Activated CD4-positive, alpha-beta T cell treated with anti-CD3 and anti-CD28 coated beads for 36 hours (primary cell): Measurements from ENCODE around the gene EEFSEC. TPM values are rescaled to one million over a fixed set of nuclear protein-coding genes. Genes with fewer than 3 reads are reported as not detected.

Source experiments
- ATAC-seq: fragments of 200-7000 bp; cut with Tn5 transposase; one replicate; pipeline ENCODE4 v1.10.0; 2021; ENCODE audit warnings: mild to moderate bottlenecking, moderate library complexity
- CTCF ChIA-PET: fragments of 350-600 bp; sonication (Branson Sonifier 250); formaldehyde crosslinking; loops from one replicate; lab custom pipeline; 2021; ENCODE audit warnings: antibody characterized with exemption; lab: Charles Lee
- POLR2A ChIA-PET: fragments of 350-600 bp; sonication (Branson Sonifier 250); formaldehyde crosslinking; loops from one replicate; lab custom pipeline; 2021; ENCODE audit warnings: antibody characterized with exemption, inconsistent platforms; lab: Charles Lee
- DNase-seq: peaks from one replicate; pipeline ENCODE4 v3.0.0-alpha.2; 2020
- H3K27ac Mint-ChIP-seq: one replicate; pipeline ENCODE4 v1.8.0; 2021; ENCODE audit warnings: mixed read lengths
- H3K27me3 Mint-ChIP-seq: one replicate; pipeline ENCODE4 v1.8.0; 2021; ENCODE audit warnings: mixed read lengths
- H3K36me3 Mint-ChIP-seq: one replicate; pipeline ENCODE4 v1.8.0; 2021; ENCODE audit warnings: low read depth, mixed read lengths
- H3K4me1 Mint-ChIP-seq: one replicate; pipeline ENCODE4 v1.8.0; 2021; ENCODE audit warnings: mixed read lengths
- H3K4me3 Mint-ChIP-seq: one replicate; pipeline ENCODE4 v1.8.0; 2021; ENCODE audit warnings: mild to moderate bottlenecking, moderate library complexity, mixed read lengths
- H3K9me3 Mint-ChIP-seq: one replicate; pipeline ENCODE4 v1.8.0; 2021; ENCODE audit warnings: low read depth, mixed read lengths
- intact Hi-C, 2 experiments: fragments of 100-400 bp; cut with DNase I in 1 of 2; cut with micrococcal nuclease in 1 of 2; formaldehyde crosslinking; loops; one replicate each; pipeline versions ENCODE4 v1.14.2 to v1.15.1; 2022 to 2024; cut with DNase I, micrococcal nuclease
- total RNA-seq, 2 experiments: library from RNA; stranded (reverse); gene quantifications; one replicate each; pipeline ENCODE4 v1.2.3, GENCODE V29; 2021

The EEFSEC gene
- total RNA-seq, 2 experiments from 2014 or later = 19.6 to 20.7 TPM

DNA sequence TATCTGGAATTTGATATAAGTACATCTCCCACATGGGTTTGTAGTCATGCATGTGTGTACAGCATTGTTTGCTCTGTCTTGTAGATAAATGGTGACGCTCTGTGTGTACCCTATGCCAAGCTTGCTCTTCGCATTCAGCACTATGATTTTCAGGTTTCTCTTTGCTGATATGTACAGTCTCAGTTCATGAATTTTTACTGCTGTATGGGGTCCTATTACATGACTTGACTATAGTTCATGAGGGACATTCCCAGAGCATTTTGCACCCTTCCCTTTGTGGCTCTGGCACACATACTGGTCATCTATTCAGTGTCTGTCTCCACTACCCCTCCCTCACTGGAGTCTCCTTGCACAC is 132.7 kb downstream of the EEFSEC start:
- Mint-ChIP-seq H3K9me3 (peaks cover 9% of the 10 kb centered on the region), H3K27ac (no peak overlapping the region), H3K4me1 (no peaks in the 10 kb centered on the region), H3K36me3 (peaks cover 36% of the 10 kb centered on the region), H3K27me3 (no peaks in the 10 kb centered on the region), H3K4me3 (no peak overlapping the region)
- intact Hi-C loops = no loop called here
- no peak for ATAC-seq
- no peak for DNase-seq
- CTCF ChIA-PET = interaction anchor here (1.0 kb wide), 1 partner anchor 12 kb away, joined by 3 read pairs; no protein-coding TSS in a partner anchor
- POLR2A ChIA-PET = no interaction called here

DNA sequence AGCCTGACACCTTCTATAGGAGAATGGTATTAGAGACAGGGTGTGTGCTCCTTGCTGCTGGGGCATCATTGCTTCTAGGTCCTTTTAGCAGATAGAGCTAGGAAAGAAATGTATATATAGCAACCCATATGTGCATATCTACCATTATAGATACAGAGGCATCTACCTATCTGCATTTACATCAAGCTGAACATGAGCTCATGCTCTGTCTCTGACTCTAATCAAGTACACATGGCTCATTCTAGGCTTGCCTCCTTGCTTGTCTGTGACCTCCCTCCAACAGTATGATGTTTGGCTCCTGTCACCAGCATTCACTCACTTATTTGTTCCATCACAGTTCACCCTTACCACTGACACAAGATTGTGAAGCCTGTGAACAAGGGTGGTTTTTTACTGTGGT is 133.4 kb downstream of the EEFSEC start:
- Mint-ChIP-seq H3K27ac (no peak overlapping the region), H3K4me3 (no peak overlapping the region), H3K9me3 (peaks cover 9% of the 10 kb centered on the region), H3K36me3 (peaks cover 41% of the 10 kb centered on the region), H3K4me1 (peaks cover 2% of the 10 kb centered on the region), H3K27me3 (no peaks in the 10 kb centered on the region)
- DNase-seq (no peak), ATAC-seq (no peak)
- CTCF ChIA-PET = interaction anchor here (0.7 to 1.3 kb wide), 3 partner anchors 11 to 76 kb away, joined by 3 to 4 read pairs (median 3); no protein-coding TSS in a partner anchor
- intact Hi-C loops = no loop called here
- POLR2A ChIA-PET = no interaction called here

DNA sequence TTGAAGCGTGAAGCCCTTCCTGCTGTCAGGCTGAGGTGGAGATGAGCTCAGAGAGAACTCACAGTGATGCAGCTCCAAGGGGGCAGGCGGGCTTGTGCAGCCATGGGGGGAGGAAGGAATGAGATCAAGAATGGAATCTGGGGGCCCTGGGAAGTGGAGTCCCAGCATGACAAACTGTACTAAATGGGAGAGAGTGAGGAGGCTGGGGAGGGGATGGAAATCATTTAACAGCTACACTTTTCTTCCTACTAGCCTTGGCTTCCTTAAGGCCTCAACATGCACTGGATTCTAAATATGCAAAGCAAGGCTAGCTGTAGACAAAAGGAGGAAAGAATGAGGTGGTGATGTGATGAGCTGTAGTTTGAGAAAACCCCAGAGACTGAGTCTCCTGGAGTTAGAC is 133.9 kb downstream of the EEFSEC start:
- ChIA-PET POLR2A (no interaction called here), CTCF (interaction anchor here (1.3 kb wide), 1 partner anchor 12 kb away, joined by 4 read pairs; no protein-coding TSS in a partner anchor)
- Mint-ChIP-seq H3K27ac (peak overlapping the region; percentile 10), H3K36me3 (peaks cover 41% of the 10 kb centered on the region), H3K4me3 (no peak overlapping the region), H3K9me3 (peaks cover 9% of the 10 kb centered on the region), H3K4me1 (peaks cover 2% of the 10 kb centered on the region), H3K27me3 (no peaks in the 10 kb centered on the region)
- ATAC-seq = no peak
- intact Hi-C loops = no loop called here
- no peak for DNase-seq

DNA sequence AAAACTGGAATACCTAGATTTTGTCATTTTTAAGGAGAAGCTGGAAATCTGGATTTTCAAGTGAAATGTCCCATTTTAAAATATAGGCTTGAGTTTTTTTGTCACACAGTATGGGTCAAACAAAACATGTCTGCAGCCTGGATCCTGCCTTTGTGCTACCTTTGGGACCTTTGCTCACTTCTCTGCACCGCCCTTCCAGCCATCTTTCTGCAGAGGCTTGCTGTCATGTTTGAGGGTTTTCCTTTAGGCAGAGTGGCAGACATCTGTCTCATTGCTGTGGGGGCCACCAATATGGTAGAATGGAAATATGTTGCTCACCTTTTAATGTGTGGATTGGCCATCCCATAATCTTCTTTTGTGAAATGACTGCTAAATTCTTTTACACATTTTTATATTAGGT is 136.3 kb downstream of the EEFSEC start:
- Mint-ChIP-seq H3K9me3 (peaks cover 9% of the 10 kb centered on the region), H3K36me3 (peaks cover 40% of the 10 kb centered on the region), H3K4me3 (no peak overlapping the region), H3K4me1 (peaks cover 18% of the 10 kb centered on the region), H3K27me3 (no peaks in the 10 kb centered on the region), H3K27ac (no peak overlapping the region)
- no peak for ATAC-seq
- CTCF ChIA-PET = no interaction called here
- intact Hi-C loops = no loop called here
- DNase-seq = no peak
- POLR2A ChIA-PET = no interaction called here

DNA sequence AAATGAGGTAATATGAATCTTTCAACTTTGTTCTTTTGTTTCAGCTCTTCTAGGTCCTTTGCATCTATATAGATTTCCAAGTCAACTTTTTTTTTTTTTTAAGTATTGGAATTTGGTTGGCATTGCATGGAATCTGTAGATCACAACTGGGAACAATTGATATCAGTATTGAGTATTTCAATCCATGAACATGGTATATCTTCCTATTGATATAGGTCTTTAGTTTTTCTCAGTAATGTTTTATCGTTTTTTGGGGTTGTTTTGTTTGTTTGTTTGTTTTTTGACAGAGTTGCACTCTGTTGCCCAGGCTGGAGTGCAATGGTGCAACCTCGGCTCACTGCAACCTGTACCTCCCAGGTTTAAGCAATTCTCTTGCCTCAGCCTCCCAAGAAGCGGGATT is 137.2 kb downstream of the EEFSEC start:
- POLR2A ChIA-PET = no interaction called here
- Mint-ChIP-seq H3K27me3 (no peaks in the 10 kb centered on the region), H3K27ac (no peak overlapping the region), H3K9me3 (peaks cover 9% of the 10 kb centered on the region), H3K4me1 (peaks cover 27% of the 10 kb centered on the region), H3K36me3 (peaks cover 38% of the 10 kb centered on the region), H3K4me3 (no peak overlapping the region)
- DNase-seq (no peak), ATAC-seq (no peak)
- CTCF ChIA-PET = no interaction called here
- intact Hi-C loops = no loop called here

DNA sequence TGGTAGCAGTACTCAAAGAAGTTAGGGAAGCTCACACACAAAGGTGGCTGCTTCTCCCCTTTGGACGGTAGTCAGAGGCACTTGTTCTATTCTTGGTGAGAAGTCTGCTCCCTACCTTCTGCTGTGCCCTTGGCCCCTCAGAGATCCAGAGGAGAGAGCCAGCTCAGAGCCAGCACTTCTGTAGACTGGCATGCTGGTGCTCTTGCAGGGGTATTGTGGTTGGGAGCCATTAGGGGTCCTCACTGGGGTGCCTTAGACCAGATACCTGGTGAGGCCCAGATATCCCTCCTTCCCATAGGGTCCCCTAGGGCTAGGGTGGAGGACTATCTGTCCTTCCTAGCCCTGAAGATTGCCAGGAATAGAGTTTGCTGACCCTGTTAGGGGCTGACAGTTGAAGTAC is 140.6 kb downstream of the EEFSEC start:
- intact Hi-C loops = no loop called here
- DNase-seq (no peak), ATAC-seq (no peak)
- Mint-ChIP-seq H3K27me3 (no peaks in the 10 kb centered on the region), H3K4me1 (peaks cover 46% of the 10 kb centered on the region), H3K4me3 (no peak overlapping the region), H3K9me3 (peaks cover 9% of the 10 kb centered on the region), H3K27ac (peak overlapping the region; percentile 49), H3K36me3 (peaks cover 30% of the 10 kb centered on the region)
- ChIA-PET POLR2A (no interaction called here), CTCF (interaction anchor here (0.7 kb wide), 2 partner anchors 50 to 315 kb away, joined by 3 read pairs; no protein-coding TSS in a partner anchor)

DNA sequence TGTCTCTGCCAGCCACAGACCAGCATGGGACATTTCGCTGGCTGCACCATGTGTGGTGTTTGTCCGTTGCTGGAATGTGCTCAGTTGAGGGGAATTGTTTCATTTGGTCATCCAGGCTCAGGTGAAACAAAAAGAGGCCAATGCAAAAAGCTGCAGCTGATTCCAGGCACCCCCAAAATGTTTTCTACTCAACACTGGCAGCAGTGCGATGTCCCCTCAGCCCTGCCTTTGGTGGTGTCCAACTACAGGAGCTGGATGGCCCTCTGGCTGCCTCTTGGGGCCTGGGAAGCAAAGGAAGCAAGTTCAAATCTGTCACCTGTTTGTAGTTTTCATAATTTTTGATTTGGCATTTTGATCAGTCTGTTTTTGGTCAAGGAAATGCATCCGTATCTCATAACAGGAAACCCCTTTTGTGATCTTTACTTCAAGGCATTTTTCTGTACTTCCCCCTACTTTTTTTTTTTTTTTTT is 141.8 kb downstream of the EEFSEC start:
- Mint-ChIP-seq H3K36me3 (peaks cover 20% of the 10 kb centered on the region), H3K4me3 (no peak overlapping the region), H3K4me1 (peaks cover 46% of the 10 kb centered on the region), H3K27ac (peak overlapping the region; percentile 84), H3K27me3 (no peaks in the 10 kb centered on the region), H3K9me3 (peaks cover 6% of the 10 kb centered on the region)
- DNase-seq = no peak
- intact Hi-C loops = no loop called here
- CTCF ChIA-PET = no interaction called here
- POLR2A ChIA-PET = no interaction called here
- ATAC-seq = peak; percentile 58

DNA sequence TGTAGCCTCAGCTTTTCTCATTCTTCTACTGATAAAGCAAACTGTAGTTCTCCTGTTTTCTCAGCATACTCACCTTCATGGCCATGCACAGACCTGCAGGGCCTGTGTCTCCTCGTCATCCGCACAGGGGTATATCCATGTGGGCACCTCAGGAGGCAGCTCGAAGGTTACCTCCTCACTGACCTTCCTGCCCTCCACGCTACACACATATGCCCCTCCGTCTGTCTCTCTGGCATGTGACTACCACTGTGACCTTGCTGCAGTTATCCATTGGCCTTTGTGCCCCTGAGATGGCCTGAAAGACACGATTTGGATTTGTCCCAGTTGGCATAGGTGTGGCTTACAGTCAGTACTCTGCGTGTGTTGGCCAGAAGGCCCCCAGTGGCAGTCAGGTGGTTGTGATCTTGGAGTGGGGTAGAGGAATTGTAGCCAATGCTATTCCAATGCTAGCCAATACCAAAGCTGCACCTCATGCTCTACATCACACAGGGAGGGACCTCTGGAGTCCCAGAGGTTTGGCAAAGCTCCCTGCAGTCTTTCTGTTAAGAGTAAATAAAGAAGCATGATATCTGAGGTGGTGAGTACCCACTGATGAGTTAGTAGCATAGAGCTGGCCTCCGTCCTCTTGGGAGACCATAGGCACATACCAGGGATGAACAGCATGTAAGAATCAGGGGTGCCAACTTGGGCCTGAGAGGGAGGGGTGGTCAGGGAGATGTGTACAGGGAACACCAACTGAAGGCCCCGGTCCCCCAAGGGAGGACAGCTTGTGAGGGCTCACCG is 143.4 kb downstream of the EEFSEC start:
- ChIA-PET POLR2A (no interaction called here), CTCF (interaction anchor here (0.8 to 2.1 kb wide), 4 partner anchors 10 to 80 kb away, joined by 3 to 5 read pairs (median 4); no protein-coding TSS in a partner anchor)
- H3K9me3 Mint-ChIP-seq = no peaks in the 10 kb centered on the region
- H3K27me3 Mint-ChIP-seq = no peaks in the 10 kb centered on the region
- H3K4me3 Mint-ChIP-seq = no peak overlapping the region
- ATAC-seq (no peak), DNase-seq (no peak)
- peaks cover 46% of the 10 kb centered on the region for H3K4me1 Mint-ChIP-seq
- intact Hi-C loops = no loop called here
- peaks cover 9% of the 10 kb centered on the region for H3K36me3 Mint-ChIP-seq
- H3K27ac Mint-ChIP-seq = peak overlapping the region; percentile 44

DNA sequence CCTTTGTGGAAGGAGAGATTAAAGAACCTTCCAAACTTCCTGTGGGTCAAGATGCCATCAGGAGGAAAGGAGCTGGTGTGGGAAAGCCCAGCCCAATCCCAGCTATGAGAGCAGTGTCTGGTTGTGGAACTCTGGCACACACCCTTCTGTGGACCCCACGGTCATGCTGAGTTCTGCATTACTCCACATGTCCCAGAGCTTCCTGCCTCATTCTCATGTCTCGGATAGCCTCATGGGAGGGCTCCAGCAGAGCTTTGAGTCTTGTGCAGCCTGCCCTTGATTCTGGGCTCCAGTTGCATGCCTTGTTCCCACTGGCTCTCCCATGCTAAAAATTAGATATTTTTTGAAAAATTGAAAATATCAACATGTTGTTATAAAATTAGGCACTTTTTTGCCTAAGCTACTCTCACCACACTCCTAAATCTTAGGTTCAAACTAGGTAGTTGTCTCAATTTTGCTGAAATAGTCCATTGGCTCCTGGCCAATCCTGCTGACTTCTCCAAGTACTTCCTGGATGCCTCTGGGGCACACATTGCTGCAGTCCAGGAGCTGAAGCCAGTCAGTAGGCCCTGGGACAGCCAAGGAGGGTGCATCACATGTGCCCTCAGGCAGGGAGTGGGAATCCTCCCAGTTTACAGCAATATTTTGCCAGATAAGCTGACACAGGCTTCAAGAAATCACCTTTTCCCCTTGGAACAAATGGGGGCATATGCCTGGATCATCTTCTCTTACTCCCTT is 144.3 kb downstream of the EEFSEC start:
- H3K27me3 Mint-ChIP-seq = no peaks in the 10 kb centered on the region
- H3K27ac Mint-ChIP-seq = no peak overlapping the region
- CTCF ChIA-PET = interaction anchor here (0.8 to 2.1 kb wide), 3 partner anchors 9 to 12 kb away, joined by 3 to 5 read pairs (median 3); no protein-coding TSS in a partner anchor
- intact Hi-C loops = no loop called here
- H3K4me3 Mint-ChIP-seq = no peak overlapping the region
- POLR2A ChIA-PET = no interaction called here
- no peaks in the 10 kb centered on the region for H3K9me3 Mint-ChIP-seq
- ATAC-seq (no peak), DNase-seq (no peak)
- H3K36me3 Mint-ChIP-seq = peaks cover 9% of the 10 kb centered on the region
- H3K4me1 Mint-ChIP-seq = peaks cover 46% of the 10 kb centered on the region

DNA sequence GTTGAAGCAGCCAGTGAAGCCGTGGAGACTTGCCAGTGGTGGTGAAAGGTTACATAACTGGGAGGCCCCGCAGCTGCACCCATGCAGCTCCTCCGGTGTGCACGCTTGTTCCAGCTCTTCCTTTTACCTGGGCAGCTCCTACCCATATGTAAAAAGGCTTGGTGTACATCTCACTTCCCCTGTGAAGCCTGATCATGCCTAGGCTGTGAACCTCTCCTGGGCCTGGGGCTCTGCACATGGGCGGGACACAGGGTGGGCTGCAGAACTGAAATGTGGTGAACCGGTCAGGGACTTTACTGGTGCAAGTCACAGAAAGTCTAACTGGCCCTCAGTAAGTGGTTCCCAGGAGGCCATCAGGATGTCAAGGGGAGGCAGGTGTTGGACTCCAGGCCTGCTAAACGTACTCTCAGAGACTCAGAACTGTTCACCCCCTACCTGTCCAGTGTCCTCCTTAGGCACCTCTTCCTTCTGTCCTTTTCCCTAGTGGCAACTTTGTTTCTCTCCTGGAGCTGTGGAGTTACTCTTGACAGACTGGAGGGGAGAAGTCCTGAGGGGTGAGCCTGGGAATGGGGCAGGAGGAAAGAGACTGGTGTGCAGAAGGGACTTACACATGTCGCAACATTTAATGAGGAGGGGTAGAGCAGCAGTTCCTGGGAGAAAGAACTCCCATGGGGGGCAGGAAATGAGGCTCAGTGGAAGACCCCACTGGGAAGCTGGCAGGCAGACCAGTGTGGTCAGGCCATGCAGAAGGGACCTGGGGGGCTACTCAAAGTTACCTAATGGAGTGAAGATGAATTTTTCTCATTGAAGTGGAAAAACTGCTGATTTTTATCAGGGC is 148.1 kb downstream of the EEFSEC start:
- H3K9me3 Mint-ChIP-seq = no peaks in the 10 kb centered on the region
- POLR2A ChIA-PET = no interaction called here
- H3K4me1 Mint-ChIP-seq = peaks cover 12% of the 10 kb centered on the region
- CTCF ChIA-PET = interaction anchor here (1.1 to 1.3 kb wide), 3 partner anchors 10 to 21 kb away, joined by 3 to 5 read pairs (median 5); no protein-coding TSS in a partner anchor
- ATAC-seq = no peak
- H3K27ac Mint-ChIP-seq = no peak overlapping the region
- peaks cover 14% of the 10 kb centered on the region for H3K36me3 Mint-ChIP-seq
- H3K4me3 Mint-ChIP-seq = no peak overlapping the region
- intact Hi-C loops = no loop called here
- no peak for DNase-seq
- H3K27me3 Mint-ChIP-seq = no peaks in the 10 kb centered on the region

DNA sequence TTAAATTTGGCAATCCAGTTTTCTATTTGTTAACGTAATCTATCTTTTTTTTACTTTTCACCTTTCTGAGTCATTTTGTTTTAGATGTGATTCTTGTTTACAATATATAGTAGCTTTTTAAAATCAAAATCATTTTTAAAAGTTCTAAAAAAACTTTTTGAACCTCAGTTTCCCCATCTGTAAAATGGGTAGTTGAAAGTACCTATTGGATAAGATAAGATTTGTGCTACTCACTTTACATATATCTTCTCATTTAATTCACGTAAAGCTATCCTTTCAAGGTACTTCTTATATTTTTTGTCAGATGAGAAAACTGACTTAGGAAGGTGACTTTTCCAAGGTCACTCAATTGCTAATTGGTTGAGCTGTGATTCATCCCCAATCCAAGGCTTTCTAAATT is 153.2 kb downstream of the EEFSEC start:
- DNase-seq (no peak), ATAC-seq (no peak)
- ChIA-PET POLR2A (no interaction called here), CTCF (interaction anchor here (0.7 to 1.8 kb wide), 5 partner anchors 10 to 266 kb away, joined by 3 to 4 read pairs (median 3); no protein-coding TSS in a partner anchor)
- no peaks in the 10 kb centered on the region for H3K27me3 Mint-ChIP-seq
- peaks cover 13% of the 10 kb centered on the region for H3K4me1 Mint-ChIP-seq
- intact Hi-C loops = no loop called here
- peaks cover 16% of the 10 kb centered on the region for H3K36me3 Mint-ChIP-seq
- no peak overlapping the region for H3K27ac Mint-ChIP-seq
- H3K9me3 Mint-ChIP-seq = no peaks in the 10 kb centered on the region
- H3K4me3 Mint-ChIP-seq = no peak overlapping the region
